Ishikawa (cell line): ENCODE data around the gene ERGIC1.

Experiments used
- CEBPB ChIP-seq: IDR thresholded peaks from 2 replicates; pipeline ENCODE4 v1.6.1; 2012
- CREB1 ChIP-seq: IDR thresholded peaks from 2 replicates; pipeline ENCODE4 v1.6.1; 2012; ENCODE audit warnings: low read depth
- EGR1 ChIP-seq: IDR thresholded peaks from 2 replicates; pipeline ENCODE4 v1.6.1; 2012
- EP300 ChIP-seq: IDR thresholded peaks from 2 replicates; pipeline ENCODE4 v1.6.1; 2012; ENCODE audit warnings: borderline replicate concordance
- FOXM1 ChIP-seq: IDR thresholded peaks from 2 replicates; pipeline ENCODE4 v1.6.1; 2012; ENCODE audit warnings: low read depth, borderline replicate concordance
- MAX ChIP-seq: IDR thresholded peaks from 2 replicates; pipeline ENCODE4 v1.6.1; 2012
- NFIC ChIP-seq: IDR thresholded peaks from 2 replicates; pipeline ENCODE4 v1.6.1; 2012
- RAD21 ChIP-seq: IDR thresholded peaks from 2 replicates; pipeline ENCODE4 v1.6.1; 2012; ENCODE audit warnings: low read depth
- REST ChIP-seq: IDR thresholded peaks from 2 replicates; pipeline ENCODE4 v1.6.1; 2012; ENCODE audit warnings: low read depth, mild to moderate bottlenecking
- TAF1 ChIP-seq: IDR thresholded peaks from 2 replicates; pipeline ENCODE4 v1.6.1; 2012; ENCODE audit warnings: low read depth, mild to moderate bottlenecking
- TCF12 ChIP-seq: IDR thresholded peaks from 2 replicates; pipeline ENCODE4 v1.6.1; 2012; ENCODE audit warnings: low read depth
- TEAD4 ChIP-seq: IDR thresholded peaks from 2 replicates; pipeline ENCODE4 v1.6.1; 2012
- USF1 ChIP-seq: IDR thresholded peaks from 2 replicates; pipeline ENCODE4 v1.6.1; 2012
- YY1 ChIP-seq: IDR thresholded peaks from 2 replicates; pipeline ENCODE4 v1.6.1; 2012; ENCODE audit warnings: low read depth
- ZBTB7A ChIP-seq: IDR thresholded peaks from 2 replicates; pipeline ENCODE4 v1.6.1; 2012; ENCODE audit warnings: low read depth

The ERGIC1 gene

GRCh38 chr5:172800088-172800551, 33.9 kb upstream of the ERGIC1 start:
- TF ChIP-seq RAD21: no peak

- TF ChIP-seq MAX: no peak
- no peak for TF ChIP-seq CEBPB
- no peak for TF ChIP-seq FOXM1
- no peak for TF ChIP-seq REST
- no peak for TF ChIP-seq NFIC
- no peak for TF ChIP-seq TEAD4
- TF ChIP-seq USF1: no peak
- no peak for TF ChIP-seq RAD21
- no peak for TF ChIP-seq TCF12
- TF ChIP-seq EP300: no peak
- TF ChIP-seq TAF1: no peak
Observed at GRCh38 chr5:172801179-172801671, 32.8 kb upstream of the ERGIC1 start.

DNA sequence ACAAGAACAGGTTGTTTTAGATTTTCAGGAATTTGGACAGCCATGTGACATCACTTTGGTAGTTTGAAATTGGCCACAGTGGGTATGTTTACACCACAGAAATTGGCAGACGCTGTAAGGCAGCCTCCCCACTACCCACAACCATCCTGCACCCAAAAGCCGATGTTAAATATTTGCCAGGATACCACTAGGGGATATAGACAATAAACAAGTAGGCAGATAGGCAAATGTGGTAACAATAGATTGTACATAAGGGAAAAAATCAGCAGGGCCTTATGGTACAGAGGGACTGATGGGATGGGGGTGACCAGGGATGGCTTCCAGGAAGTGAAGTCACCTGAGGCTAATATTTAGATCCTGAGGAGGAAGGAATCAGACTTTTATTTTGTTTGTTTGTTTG, 31.9 kb upstream of the ERGIC1 start:
- TF ChIP-seq TCF12 (no peak), CEBPB (no peak), REST (no peak), CREB1 (no peak), EGR1 (no peak), FOXM1 (no peak), EP300 (no peak), USF1 (no peak), YY1 (no peak), ZBTB7A (no peak), TEAD4 (no peak), NFIC (no peak), RAD21 (no peak), MAX (no peak), TAF1 (no peak)

DNA sequence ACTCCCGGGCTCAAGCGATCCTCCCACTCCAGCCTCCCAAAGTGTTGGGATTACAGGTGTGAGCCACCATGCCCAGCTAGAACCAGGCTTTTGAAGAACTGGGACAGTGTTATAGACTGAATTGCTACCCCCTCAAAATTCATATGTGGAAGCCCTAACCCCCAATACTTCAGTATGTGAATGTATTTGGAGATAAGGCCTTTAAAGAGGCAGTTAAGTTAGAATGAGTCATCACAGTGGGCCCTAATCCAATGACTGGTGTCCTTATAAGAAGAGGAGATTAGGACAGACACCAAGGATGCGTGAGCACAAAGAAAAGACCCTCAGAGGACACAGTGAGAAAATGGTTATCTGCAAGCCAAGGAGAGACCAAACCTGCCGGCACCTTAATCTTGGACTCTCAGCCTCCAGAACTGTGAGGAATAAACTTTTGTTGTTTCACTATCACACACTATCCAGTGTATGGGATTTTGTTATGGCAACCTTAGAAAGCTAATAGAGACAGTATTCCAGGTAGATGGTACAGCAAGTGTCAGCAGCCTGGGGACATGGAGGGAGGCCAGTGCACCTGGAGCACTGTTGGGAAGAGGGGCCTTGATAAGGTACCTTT, 31.4 kb upstream of the ERGIC1 start:
- TF ChIP-seq USF1 (no peak), CREB1 (no peak), REST (no peak), TAF1 (no peak), NFIC (no peak), EGR1 (no peak), YY1 (no peak), ZBTB7A (no peak), RAD21 (no peak), EP300 (no peak), TCF12 (no peak), CEBPB (no peak), MAX (no peak)
